SH-SY5Y (cell line): ENCODE measurements around the gene MAPK8IP2.

ENCODE experiments used
- GATA2 ChIP-seq: IDR thresholded peaks from 2 replicates; pipeline ENCODE4 v1.6.1; 2011; ENCODE audit warnings: mild to moderate bottlenecking, low read depth, low read length
- GATA3 ChIP-seq: IDR thresholded peaks from 2 replicates; pipeline ENCODE4 v1.6.1; 2011; ENCODE audit warnings: low read depth, mild to moderate bottlenecking, low read length, moderate library complexity

DNA sequence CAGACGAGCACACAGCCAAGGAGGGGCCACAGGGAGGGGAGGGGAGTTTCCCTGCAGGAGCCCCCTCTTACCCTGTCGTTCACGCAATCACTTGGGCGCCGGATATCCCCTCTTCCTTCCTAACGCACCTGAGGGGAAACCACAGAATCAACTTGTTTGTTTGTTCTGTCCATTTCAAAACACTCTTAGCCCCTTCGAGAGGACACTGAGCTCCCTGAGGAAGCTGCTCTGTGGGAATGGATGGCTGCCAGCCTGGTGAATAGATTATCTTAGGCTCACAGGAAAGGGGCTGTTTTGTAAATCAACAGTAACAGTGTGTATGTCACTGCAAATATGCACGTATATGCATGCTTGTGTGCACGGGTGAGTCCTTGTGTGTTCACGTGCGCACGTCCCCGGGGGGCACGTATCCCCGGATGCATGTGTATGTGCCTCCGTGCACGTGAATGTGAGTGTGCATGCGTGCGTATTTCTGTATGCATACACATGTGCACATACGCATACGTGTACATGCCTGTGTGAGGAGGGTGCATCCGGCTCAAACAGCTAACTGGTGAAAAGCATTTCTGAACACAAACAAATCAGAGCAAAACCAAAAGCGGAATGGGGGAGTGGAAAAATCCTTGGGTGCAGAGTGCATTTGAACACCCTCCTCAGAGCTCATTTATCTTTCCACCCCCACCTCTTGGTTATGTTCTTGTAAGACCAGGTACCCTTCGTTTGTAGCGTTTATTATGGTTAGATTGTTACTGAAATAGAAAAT is 20.2 kb downstream of the MAPK8IP2 start:
- TF ChIP-seq GATA2 (no peak), GATA3 (no peak)
